NCI-H1092 treated with DMSO at 0.1 percent for 48 hours (cell line): ENCODE results near the gene KHNYN.
A peak's percentile ranks its signal among the peaks of the same experiment; 100 is the strongest.
"Not testable (repeated sequence)": the region's sequence is repeated elsewhere in the genome, so short reads cannot be mapped to it uniquely, and the experiment has no call there.

ENCODE experiments used
- DNase-seq: peaks from one replicate; lab custom pipeline; 2025; lab: John Stamatoyannopoulos, UW

The KHNYN gene

DNA sequence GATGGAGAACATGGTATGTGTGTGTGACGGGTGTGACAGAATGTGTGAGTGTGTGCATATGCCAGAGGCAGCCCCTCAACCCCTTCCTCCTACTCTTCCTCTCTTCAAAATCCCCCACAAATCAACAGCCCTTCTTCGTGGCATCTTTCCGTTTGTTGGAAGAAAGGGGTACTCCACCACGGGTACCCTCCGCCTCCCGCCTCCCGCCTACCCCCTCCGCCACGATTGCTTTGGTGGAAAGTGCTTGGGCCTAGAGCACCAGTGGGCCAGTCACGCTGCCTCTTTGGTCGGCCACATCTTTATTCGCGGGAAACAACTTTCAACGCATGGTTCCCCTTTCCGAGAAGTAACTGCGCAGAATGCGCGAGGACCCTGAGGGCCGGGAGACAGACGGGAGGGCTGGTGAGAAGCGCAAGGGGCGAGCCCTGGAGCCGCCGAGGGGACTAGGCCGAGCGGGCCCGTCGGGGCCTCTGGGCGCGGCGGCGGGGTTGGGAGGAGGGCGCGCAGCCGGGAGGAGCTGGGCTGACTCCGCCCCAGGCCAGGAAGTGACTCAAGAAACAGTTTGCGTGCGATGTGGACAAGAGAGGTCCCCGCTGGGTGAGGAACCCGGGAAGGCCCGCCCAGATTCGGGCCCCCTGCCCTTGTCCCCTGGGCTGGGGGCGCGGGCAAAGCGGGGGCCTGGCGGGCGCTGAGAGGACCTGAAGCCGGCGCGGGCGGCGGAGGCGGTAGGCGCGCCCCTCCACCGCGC is at the start of gene KHNYN, which contains the start of gene CBLN3:
Gene KHNYN, plus strand, starts transcription at position 560 of the 748 bp plus-strand sequence. CDS start 777 bp downstream, outside the sequence.
Gene CBLN3, minus strand, starts transcription at position 274 of the 748 bp plus-strand sequence. CDS start 614 bp downstream, outside the sequence.
- peak; percentile 58 for DNase-seq

DNA sequence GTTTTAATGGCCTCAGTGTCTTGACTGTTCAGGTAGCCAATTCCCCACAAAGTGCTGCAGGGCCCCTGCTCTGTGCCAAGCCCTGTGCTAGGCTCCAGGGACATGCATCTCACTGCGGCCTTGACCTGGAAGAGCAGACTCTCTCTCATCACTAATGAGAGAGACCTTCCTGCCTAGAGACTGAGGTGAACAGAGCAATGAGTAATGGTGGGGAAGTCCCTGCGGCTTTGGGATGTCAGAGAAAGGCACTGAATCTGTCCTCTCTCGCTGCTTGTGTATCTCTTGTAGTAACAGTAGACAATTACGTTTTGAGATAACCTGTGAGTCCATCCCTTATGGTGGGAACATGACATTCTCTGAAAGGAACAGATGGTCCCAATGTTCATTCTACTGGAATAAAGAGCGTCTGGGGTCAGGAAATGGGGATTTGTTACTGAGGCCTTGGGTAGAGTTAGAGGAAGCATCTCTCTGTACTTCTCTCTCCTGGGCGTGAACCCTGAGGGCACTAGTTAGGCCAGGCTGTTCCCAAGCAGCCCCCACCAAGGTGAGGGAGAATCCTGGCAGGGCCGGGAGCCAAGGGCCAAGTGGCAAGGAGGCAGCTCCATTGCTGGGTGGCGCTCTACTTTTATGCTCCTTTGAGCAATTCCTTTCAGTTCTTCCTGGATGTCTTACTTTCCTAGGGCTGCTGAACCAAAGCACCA is 48.2 kb upstream of the KHNYN start:
- no peak for DNase-seq

DNA sequence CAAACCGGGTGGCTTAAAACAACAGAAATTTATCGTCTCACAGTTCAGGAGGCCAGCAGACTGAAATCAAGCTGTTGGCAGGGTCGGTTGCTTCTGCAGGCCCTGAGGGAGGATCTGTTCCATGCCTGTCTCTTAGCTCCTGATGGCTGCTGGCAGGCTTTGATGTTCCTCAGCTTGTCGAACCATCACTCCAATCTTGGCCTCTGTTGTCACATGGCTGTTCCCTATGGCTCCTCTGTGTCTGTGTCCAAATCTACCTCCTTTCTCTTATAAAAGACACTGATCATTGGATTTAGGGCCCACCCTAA is 47.7 kb upstream of the KHNYN start:
- no peak for DNase-seq

DNA sequence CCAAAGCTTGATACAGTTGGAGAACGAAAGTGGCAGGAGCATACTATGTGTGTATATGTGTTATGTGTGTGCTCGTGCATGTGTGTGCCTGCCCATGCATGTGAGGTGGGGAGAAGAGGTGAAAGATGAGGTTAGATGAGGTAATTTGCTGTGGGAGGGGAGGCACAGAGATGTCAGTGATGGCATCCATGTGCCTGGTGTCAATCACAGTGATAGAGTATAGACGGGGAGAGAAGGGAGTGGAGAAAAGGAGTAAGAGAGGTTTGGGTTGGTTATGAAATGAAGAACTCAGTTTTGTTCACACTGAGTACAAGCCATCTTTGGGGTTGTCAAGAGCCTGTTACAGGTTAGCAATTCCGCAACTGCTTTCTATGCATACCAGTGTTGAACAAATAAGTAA is 45.6 kb upstream of the KHNYN start:
- no peak for DNase-seq

DNA sequence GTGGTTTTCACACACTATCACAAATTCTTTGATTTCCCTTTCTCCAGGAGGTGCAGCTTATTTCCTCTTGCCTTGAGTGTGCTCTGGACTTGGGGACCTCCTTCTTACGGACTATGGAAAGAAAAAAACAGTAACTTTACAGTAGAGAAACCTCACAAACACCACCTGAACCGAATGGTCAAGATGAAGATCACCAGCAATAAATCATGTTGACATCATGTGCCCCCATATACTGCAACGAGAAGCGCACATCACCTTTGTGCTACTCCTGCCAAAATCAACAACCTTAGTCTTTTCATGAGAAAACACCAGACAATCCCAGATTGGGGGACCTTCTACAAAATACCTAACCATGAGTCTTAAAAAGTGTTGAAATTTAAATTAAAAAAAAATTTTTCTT is 44.2 kb upstream of the KHNYN start:
- DNase-seq, result no peak

DNA sequence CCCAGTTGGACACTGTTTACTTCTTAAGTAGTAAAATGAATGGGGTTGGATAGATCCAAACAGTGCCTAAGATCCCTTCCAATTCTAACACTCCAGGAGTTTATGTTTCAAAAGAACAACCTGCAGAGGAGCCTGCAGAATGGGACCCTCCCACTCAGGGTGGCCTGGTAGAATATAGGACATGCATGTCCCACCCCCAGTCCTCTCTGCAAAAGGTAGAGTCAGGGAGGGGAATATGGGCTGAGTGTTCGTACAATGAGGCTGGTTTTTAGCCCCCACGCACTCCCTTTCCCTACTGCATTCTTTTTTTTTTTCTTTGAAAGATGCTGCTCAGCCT is 42.8 kb upstream of the KHNYN start:
- DNase-seq, result no peak

DNA sequence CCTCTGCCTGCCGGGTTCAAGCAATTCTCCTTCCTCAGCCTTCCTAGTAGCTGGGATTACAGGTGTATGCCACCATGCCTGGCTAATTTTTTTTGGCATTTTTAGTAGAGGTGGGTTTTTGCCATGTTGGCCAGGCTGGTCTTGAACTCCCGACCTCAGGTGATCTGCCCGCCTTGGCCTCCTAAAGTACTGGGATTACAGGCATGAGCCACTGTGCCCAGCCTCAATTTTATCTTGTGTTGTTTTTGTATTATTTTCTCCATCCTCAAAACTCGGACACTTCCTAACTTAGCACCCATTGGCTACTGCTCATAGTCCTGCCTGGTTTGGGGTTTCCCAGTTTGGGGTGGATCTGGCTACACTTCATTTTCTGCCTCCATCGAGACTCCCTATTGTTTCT is 42.2 kb upstream of the KHNYN start:
- DNase-seq, result not testable (repeated sequence)

DNA sequence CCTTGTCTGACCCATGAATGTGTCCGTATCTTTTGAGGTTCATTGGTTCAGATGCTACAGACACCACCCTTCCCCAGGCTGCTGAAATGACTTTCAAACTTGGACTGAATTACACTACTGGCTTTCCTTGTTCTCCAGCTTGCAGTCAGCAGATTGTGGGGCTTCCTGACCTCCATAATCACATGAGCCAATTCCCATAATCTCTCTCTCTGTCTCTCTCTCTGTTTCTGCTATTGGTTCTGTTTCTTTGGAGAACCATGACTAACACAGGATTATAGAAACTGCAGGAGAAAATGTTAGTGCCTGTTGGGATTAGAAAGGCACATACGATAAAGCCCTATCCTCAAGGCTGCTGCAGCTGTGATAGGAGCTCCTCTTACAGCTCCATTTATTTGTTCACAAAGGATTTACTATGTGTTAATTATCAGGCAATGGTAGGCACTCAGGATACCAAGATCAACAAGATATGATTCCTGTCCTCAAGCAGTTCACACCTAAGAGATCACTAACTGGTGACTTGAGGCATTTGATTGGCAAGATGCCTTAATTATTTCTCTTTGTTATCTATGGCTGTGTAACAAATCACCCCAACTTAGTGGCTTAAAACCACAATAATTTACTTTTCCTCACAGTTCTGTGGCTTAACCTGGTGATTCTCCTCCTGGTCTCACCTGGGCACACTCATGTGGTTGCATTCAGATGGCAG is 41.1 kb upstream of the KHNYN start:
- DNase-seq, result no peak

DNA sequence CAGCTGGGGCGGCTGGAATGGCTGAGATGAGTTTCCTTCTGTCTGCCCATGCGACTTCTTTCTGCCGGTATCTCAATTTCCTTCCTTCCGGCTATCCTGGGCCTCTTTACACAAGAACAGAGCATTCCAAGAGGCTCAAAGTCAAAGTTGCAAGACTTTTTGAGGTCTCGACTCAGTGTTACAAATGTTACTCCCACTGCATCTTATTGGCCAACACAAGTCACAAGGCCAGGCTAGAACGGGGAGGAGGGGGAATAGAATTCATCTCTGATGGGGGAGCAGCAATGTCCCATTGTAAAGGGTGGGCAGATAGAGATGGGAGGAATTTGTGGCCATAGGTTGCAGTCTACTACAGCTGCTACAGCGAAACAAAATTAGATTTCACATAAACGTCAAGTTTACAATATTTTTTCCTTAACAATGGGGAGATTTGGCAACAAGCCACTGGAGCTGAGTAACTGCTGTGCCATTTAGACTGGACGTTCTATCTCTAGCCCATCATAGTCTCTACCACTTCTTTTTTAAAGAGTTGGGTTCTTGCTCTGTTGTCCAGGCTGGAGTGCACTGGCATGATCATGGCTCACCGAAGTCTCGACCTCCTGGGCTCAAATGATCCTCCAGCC is 40.4 kb upstream of the KHNYN start:
- DNase-seq, result no peak

DNA sequence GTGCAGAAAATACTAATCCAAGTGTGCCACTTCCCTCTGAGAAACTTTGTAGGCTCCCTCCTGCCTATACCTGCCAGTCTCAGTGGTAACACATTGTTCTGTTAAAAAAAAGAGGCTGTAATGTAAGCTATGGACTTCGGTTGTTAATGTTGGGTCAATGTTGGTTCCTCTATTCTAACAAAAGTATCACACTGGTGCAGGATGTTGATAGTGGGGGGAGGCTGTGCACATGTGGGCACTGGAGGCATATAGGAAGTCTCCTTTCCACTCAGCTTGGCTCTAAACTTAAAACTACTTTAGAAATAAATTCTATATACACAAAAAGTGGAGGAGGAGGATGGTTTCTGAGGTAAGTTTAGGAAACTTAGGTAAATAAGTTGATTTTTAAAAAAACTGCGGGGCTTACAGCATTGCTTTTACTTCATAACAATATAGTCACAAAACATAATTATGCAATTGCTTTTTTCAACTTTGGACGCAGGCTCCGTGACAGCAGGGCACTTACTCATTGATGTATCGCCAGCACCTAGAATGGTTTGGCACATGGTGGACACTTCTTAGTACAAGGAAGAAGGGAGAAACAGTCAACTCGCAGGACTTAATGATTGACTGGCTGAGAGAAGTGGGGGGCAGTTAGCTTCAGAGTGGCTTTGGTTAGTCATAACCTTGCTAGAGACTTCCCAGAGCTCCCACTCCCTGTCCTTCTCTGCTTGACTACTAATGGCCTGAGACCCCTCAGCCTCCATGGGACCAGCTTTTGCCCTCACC is 38.9 kb upstream of the KHNYN start:
- DNase-seq, result no peak

DNA sequence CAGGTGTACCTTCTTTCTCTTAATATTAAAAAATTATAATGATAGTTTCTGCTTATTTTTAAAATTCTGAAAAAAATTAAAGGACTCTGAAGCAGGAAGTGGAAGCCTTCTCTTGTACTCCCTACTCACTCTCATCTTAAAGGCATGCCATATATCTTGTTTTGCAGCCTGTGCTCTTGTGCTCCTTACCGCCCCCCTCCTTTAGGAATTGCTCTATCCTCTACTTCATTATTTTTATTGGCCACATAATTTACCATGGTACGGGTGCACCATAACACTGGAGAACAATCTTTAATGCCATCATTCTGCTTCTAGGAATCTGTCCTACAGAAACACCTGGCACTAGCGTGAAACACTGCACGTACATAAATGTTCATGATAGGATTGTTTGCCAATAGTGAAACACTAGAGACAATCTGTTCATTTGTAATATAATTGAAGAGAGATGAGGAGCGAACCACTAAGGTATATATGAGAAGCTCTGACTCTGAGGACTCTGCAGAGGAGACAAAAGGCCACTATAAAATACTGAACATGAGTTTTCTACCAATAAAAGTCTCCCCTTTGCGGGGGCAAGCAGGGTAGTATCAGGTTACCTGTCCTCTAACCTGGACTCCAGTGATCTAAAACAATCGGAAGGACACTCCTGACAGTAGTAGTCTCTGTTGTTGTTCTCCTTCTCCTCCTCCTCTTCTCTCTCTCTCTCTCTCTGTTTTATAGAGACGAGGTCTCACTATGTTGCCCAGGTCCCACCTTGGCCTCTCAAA is 37.2 kb upstream of the KHNYN start:
- DNase-seq, result peak; percentile 65

DNA sequence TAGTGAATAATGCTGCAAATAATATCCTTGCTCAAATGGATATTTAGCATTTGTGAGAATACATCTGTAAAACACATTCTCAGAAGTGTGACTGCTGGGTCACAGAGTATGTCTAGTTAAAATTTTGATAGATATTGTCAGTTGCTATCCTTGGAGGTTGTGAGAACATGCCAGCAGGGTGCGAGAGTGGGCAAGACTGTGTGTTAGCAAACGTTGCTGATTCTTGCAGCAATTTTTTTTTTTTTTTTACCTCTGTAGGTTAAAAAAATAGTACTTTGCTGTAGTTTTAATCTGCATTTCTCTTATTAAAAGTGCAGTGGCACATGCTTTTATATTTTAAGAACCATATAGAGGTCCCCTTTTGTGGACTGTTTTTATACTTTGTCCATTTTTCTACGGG is 35.5 kb upstream of the KHNYN start:
- DNase-seq, result no peak

DNA sequence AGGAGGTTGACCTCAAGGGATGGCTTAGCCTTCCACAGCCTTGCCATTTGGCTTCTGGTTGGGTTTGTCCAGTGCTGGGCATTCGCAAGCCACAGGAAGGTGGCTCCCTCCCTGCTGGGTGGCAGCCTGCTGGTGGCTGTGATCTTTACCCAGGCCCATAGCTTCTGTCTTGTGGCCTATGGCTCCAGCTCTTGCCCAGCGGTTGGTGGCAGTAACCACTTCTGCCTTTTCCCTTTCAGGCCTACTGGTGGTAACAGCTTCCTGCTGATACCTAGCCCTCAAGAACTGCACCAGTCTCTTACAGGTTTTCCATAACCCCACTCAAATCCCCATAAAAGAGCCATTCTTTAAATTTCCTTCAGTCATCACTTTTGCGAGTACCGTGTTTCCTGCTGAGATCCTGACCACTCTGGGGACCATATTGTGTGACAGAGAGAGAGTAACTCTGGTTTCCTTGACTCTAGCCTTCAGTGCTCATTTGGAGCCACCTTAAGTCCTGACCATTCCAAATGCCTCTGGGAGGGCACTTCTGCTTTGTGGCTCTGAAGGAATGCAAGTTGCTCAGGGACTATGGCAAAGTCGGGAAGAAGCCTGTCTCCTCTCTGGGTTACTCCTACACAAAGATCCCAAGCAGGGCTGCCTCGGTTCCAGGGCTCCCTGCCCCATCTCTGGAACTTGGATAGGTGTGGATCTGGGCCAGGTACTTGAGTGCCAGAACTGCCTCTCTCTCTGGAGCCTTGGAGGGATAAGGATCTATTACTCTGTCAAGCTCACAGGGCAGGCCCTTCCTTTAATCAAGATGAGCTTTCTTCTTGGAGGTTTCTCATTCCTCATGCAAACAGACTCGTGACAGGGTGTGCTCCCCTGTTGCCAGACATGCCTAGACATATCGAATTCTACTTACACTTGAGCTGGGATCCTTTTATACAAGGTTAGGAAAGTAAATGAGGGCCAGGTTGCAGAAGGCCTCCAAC is 33.9 kb upstream of the KHNYN start:
- DNase-seq, result no peak

DNA sequence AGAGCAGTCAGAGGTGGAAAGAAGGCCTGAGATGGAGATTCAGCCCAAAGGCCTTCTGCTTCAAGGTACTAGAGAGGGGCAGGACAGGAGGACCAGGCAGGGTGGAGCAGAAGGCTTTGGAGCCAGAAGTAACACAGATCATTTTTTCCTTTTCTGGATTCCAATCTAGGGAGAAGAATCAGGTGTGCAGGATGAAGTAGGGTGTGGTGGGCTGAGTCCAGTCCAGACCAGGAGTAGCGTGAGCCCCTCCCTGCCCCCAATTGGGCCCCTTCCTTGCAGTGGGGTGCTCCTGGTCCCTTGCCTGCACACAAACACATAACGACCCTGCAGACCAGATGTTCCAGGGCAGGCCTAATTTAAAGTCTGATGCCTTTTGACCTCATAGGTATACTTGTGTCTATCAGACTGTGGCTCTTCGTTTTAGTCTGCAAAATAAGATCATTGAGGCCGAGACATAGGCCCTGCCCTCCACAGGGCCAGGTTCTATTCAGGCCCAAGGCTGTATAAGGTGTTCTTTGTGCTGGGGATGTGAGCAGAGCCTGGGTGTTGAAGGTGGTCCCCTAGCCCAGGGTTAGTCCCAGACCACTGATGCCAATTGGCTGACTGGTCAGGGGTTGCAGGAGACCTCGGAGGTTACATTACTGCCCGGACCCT is 32.0 kb upstream of the KHNYN start:
- DNase-seq, result no peak

DNA sequence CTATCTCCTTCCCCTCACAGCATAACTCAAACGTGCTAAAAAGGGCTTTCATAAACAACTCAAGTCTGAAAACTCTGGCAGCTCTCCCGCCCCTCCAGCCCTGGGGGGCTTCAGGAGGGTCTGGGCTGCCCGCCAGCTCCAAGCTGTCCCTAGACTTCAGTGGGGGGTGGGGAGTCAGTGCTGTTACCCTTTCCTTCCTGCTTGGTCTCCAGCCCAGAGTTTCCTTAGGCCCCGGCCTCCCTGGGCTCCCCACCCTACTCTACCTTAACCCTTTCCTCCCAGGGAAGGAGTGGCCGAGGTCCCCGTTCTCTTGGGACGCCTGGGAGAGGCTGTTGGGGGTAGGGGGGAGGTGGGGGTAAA is 31.5 kb upstream of the KHNYN start:
- DNase-seq, result peak; percentile 41

DNA sequence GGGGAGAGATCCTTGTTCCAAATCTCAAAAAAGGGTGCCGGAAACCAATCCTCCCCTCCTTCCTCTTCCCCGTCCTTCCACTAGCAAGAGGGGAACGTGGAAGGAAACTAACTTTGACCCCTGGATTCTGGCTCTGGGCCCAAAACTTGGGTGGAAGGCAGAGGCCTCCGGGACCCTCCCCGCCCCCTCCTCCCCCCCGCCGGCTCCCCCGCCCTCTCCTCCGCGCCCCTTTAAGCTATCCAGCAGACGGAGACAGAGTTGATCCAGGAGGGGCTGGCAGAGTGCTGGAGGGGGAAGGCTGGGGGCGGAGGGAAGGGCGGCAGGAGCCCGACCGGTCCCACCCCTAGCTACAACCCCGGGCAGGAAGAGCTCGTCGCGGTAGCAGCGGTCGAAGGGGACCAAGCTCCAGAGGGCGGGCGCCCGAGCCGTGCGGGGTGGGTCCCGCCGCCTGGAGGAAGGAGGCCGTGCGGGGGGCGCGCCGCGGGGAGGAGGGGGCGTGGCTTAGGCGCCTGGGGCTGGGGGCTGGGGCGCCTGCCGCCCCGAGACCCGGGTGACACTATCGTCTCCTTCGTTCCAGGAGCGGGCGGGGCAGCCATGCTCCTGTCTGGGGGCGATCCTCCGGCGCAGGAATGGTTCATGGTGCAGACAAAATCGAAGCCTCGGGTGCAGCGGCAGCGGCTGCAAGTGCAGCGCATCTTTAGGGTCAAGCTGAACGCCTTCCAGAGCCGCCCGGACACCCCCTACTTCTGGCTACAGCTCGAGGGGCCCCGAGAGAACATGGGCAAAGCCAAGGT is 30.9 kb upstream of the KHNYN start, which contains the start of gene NYNRIN:
Gene NYNRIN, plus strand, starts transcription at position 351 of the 794 bp plus-strand sequence. Its CDS starts 244 bp downstream, at position 595.
- peak; percentile 33 for DNase-seq

DNA sequence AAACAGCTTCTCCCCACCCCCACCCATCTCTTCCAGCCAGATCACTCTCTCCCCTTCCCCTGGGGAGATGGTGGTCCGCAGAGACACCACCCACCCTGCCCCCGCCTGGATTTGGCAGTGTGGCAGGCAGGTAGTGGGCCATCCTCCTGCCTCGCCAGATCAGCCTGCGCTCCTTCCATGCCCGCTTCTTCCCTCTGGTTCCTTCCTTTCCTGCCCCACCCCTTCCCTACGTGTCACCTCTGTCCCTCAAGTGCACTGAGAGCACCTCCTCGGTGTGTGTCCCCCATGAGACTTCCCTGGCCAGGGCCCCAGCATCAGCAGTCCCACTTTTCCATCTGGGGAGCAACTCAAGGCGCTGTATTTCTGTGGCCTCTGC is 30.3 kb upstream of the KHNYN start:
- no peak for DNase-seq

DNA sequence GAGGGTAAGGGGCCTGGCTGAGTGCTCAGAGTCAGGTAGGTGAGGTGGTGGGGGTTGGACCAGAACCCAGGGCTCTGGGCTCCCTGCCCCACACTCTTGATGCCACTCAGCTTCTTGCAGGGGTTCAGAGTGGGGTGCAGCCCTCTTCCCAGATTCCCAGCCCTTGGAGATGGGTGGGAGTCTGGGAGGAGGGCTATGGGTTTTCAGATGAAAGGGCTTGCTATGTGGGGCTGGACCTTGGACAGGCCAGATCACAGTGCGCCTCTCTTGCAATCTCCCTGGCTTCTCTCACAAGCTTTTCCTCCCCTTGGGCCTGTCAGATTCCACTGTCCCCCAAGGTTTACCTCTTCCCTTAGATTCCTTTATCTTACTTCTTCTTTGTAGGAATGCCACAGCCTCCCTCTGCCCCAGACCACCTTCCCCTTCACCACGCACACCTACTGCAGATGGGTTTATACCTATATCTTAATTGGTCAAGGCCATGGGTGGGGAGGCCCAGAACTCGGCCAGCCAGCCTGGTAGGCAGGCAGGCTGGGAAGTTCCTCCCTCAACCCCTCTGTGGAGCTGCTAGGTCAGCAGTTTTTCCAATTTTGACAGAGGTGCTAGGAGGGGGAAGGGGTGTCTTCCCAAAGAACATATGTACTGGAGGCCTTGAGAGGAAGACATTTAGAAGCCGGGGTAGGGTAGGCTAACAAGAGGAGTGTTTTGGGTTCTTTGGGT is 29.6 kb upstream of the KHNYN start:
- no peak for DNase-seq
